BJ (cell line): ENCODE measurements around the gene SUPT4H1. TPM values are rescaled to one million over a fixed set of nuclear protein-coding genes. Genes with fewer than 3 reads are reported as not detected.
A peak's percentile ranks its signal among the peaks of the same experiment; 100 is the strongest.

Source experiments
- CTCF ChIA-PET: fragments of 350-600 bp; formaldehyde crosslinking; extraction: SDS; loops from one replicate; lab custom pipeline; 2021; ENCODE audit warnings: antibody characterized with exemption, inconsistent platforms; lab: Yijun Ruan, JAX
- POLR2A ChIA-PET: fragments of 300-600 bp; sonication (Branson Sonifier 250); formaldehyde crosslinking; extraction: SDS; loops from one replicate; lab custom pipeline; 2021; ENCODE audit warnings: antibody characterized with exemption; lab: Charles Lee
- DNase-seq: peaks from one replicate; pipeline ENCODE4 v3.0.0-alpha.2; 2011; ENCODE audit warnings: low read depth
- H3K27me3 ChIP-seq: 2 replicates; pipeline ENCODE4 v1.6.0; 2011; ENCODE audit warnings: low read length; ENCODE audit not compliant: control insufficient read depth, insufficient read depth
- H3K36me3 ChIP-seq: 2 replicates; pipeline ENCODE4 v1.5.1; 2011; ENCODE audit warnings: low read length; ENCODE audit not compliant: control insufficient read depth, insufficient read depth
- H3K4me3 ChIP-seq: 2 replicates; pipeline ENCODE4 v1.5.1; 2011; ENCODE audit warnings: low read depth, mild to moderate bottlenecking, control low read depth, low read length
- CTCF ChIP-seq: IDR thresholded peaks from 2 replicates; pipeline ENCODE4 v1.5.1; 2011; ENCODE audit warnings: low read depth, mild to moderate bottlenecking, control low read depth, inconsistent platforms, low read length, moderate library complexity; ENCODE audit not compliant: insufficient read depth
- polyA minus RNA-seq: library from RNA; depleted of rRNA, polyadenylated mRNA; stranded (reverse); fragments of >200 nt; gene quantifications from 2 replicates; pipeline ENCODE4 v1.2.3, GENCODE V29; 2011; rRNA and poly(A)+ RNA removed
- polyA plus RNA-seq: library from polyadenylated mRNA; depleted of rRNA; stranded (reverse); fragments of >200 nt; gene quantifications from 2 replicates; pipeline ENCODE4 v1.2.3, GENCODE V29; 2011; rRNA removed

SUPT4H1 gene
- polyA plus RNA-seq, result 145 and 215 TPM in 2 replicates
- polyA minus RNA-seq, result 36.8 and 65.5 TPM in 2 replicates

DNA sequence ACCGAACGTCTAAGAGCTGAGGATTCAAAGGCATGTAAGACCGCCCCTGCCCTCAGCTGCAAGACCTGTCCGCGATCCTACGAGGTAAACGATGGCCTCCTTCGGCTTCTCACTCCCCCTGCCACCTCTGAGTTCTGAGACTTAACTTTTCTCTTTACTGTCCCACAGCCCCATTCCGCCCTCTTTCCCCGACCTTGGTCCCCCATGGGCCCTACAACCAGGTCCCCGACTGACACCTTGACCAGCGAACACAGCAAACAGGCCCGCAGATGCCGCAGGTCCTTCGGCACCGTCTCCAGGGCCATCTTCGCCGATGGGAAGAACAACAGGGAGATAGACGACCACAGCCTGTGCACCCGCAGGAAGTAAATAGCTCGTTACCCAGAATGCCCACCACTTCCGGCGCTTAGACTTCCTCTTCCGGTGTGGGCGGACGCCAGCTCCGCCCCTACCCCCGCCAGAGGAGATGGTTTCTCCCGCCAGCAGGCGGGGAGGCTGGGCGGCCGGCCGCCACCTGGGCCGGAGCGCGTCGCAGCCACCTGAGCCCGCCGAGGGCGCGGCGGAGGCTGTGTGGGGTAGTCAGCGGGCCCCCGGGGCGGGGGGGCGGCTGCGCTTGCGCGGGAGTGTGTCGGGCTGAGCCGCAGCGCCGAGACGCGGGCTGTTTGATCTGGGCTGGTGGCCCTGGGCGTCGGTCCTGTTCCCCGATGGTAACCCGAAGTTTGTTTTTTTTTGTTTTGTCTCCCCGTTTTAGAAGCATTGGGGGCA, at the start of gene SUPT4H1:
SUPT4H1 (minus strand) TSS at position 371 of the 765 bp plus-strand sequence; CDS start at position 305, 66 bp downstream.
- peak; percentile 39 for DNase-seq
- Histone ChIP-seq H3K36me3 (peaks cover 15% of the 10 kb centered on the region), H3K27me3 (0 out of 2 replicates have a peak, but pooled peaks cover 1% of the 10 kb centered on the region), H3K4me3 (peak within 1 kb of the TSS; percentile 74)
- CTCF ChIA-PET, result interaction anchor here (0.9 to 4.6 kb wide), 8 partner anchors 15 to 103 kb away, joined by 3 to 28 read pairs (median 7); partner anchors contain the start of gene RNF43
- no peak for TF ChIP-seq CTCF
- POLR2A ChIA-PET, result interaction anchor here (0.5 to 2.7 kb wide), 5 partner anchors 8 to 719 kb away, joined by 3 to 26 read pairs (median 3); no protein-coding TSS in a partner anchor

DNA sequence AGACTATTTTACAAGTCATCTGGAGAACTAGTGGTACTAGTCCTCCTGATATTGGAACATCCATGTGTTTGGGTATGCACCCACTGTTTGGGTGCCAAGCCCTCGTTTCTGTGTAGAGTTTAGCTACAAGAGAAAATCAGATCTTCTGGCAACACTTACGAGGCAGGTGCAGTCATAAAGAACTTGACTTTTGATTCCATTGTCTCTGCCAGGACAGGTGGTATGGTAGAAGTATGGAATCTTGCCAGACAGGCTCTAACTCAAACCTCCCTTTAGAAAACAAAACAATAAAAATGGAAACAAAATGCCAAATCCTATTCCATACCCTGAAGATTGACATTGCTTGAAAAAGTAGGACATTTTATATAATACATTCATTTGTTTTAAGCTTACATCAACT, 49.3 kb upstream of the SUPT4H1 start:
- ChIA-PET CTCF (no interaction called here), POLR2A (no interaction called here)
- Histone ChIP-seq H3K36me3 (no peaks in the 10 kb centered on the region), H3K4me3 (no peak overlapping the region), H3K27me3 (peaks cover 4% of the 10 kb centered on the region)
- DNase-seq, result no peak
- no peak for TF ChIP-seq CTCF

GRCh38 chr17:58400826-58401225, 48.8 kb upstream of the SUPT4H1 start:
- CTCF ChIA-PET, result interaction anchor here (1.0 to 1.6 kb wide), 3 partner anchors 16 to 201 kb away, joined by 3 to 9 read pairs (median 6); partner anchors contain the start of gene RNF43
- POLR2A ChIA-PET, result no interaction called here
- TF ChIP-seq CTCF, result no peak

DNA sequence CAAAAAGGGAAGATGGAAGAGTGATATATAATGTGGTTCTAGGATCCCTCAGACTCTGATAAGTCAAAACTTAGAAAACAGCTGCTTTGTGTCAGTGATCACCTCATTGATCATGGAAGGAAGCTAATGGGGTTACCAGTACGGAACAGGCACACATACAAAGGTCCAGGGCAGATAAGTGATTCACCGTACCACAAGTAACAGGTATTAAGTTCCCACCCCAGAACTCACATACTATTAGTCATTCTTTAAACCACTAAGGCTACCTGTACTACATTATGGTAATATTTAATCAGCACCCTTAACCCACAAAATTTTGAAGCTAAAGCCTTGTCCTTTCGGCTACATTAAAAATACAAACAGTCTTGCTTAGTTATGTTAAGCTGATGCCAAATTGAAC, 48.0 kb upstream of the SUPT4H1 start:
- TF ChIP-seq CTCF, result no peak

More at GRCh38 chr17:58400826-58401225, 48.8 kb upstream of the SUPT4H1 start:
- no peaks in the 10 kb centered on the region for H3K36me3 ChIP-seq
- no peak for DNase-seq
- H3K4me3 ChIP-seq, result no peak overlapping the region
- H3K27me3 ChIP-seq, result peaks cover 4% of the 10 kb centered on the region

More for the DNA sequence above, 48.0 kb upstream of the SUPT4H1 start:
- H3K36me3 ChIP-seq, result no peaks in the 10 kb centered on the region
- POLR2A ChIA-PET, result no interaction called here
- DNase-seq, result no peak
- H3K27me3 ChIP-seq, result peaks cover 4% of the 10 kb centered on the region
- CTCF ChIA-PET, result interaction anchor here (1.0 to 1.6 kb wide), 4 partner anchors 17 to 200 kb away, joined by 3 to 9 read pairs (median 4); partner anchors contain the start of gene RNF43
- H3K4me3 ChIP-seq, result no peak overlapping the region
